ENCODE measurements around the gene CA14. TPM values are rescaled to one million over a fixed set of nuclear protein-coding genes. Genes with fewer than 3 reads are reported as not detected.
"Not testable (repeated sequence)": the region's sequence is repeated elsewhere in the genome, so short reads cannot be mapped to it uniquely, and the experiment has no call there.

The CA14 gene
- total RNA-seq, 2 experiments from 2014 or later = not detected

DNA sequence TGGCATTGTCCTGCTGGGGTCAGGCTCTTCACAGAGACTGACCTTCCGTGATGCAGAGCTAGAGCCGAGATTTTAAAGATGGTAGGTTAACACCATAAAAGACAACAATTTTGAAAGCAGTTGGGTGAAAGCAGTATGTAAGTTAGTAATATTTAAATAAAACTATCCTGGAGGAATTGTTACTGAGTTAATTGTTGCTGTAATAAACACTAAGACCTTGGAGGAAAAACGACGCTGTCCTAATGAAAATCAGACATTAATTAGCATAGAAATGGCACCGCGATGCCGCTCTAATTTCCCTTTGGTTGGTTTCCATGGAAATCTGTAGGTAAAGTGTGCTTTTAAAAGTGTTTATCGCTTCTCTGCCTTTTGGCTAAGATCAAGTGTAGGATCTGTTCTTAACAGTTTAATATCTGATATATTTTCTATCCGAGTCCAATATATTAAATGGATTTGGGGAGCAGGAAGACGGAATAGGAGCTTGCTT, 20.9 kb upstream of the CA14 start:
- no peaks in the 10 kb centered on the region for H3K9me3 Mint-ChIP-seq (ENCODE audit: insufficient read depth)
- no peak overlapping the region for H3K4me3 Mint-ChIP-seq
- H3K36me3 Mint-ChIP-seq (ENCODE audit: low read depth) = peaks cover 15% of the 10 kb centered on the region
- H3K27ac Mint-ChIP-seq = no peak overlapping the region
- no peak for DNase-seq
- peaks cover 20% of the 10 kb centered on the region for H3K4me1 Mint-ChIP-seq (ENCODE audit: low read depth)
- peaks cover 7% of the 10 kb centered on the region for H3K27me3 Mint-ChIP-seq (ENCODE audit: low read depth)
- ATAC-seq = no peak
- ChIA-PET CTCF (interaction anchor here (1.5 kb wide), 1 partner anchor 19 kb away, joined by 6 read pairs; no protein-coding TSS in a partner anchor), POLR2A (interaction anchor here (0.6 to 1.8 kb wide), 6 partner anchors 9 to 349 kb away, joined by 3 to 8 read pairs (median 4); partner anchors contain the start of genes APH1A and CA14)

DNA sequence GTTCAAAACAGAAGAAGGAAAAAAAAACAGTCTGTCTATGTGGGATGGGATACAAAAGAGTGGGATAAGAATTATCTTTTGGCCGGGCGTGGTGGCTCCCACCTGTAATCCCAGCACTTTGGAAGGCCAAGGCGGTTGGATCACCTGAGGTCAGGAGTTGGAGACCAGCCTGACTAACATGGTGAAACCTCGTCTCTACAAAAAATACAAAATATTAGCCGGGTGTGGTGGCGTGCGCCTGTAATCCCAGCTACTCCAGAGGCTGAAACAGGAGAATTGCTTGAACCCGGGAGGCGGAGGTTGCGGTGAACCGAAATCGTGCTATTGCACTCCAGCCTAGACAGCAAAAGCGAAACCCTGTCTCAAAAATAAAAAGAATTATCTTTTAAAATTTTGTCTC, 20.4 kb upstream of the CA14 start:
- ChIA-PET POLR2A (interaction anchor here (0.6 to 1.5 kb wide), 4 partner anchors 20 to 349 kb away, joined by 3 to 5 read pairs (median 3); partner anchors contain the start of gene CA14), CTCF (interaction anchor here (1.5 kb wide), 1 partner anchor 19 kb away, joined by 6 read pairs; no protein-coding TSS in a partner anchor)
- ATAC-seq; DNase-seq; H3K9me3 Mint-ChIP-seq (ENCODE audit: insufficient read depth); H3K27me3 Mint-ChIP-seq (ENCODE audit: low read depth); H3K27ac Mint-ChIP-seq: not testable (repeated sequence)
- peaks cover 18% of the 10 kb centered on the region for H3K4me1 Mint-ChIP-seq (ENCODE audit: low read depth)
- H3K4me3 Mint-ChIP-seq = peak overlapping the region; percentile 31
- peaks cover 13% of the 10 kb centered on the region for H3K36me3 Mint-ChIP-seq (ENCODE audit: low read depth)

DNA sequence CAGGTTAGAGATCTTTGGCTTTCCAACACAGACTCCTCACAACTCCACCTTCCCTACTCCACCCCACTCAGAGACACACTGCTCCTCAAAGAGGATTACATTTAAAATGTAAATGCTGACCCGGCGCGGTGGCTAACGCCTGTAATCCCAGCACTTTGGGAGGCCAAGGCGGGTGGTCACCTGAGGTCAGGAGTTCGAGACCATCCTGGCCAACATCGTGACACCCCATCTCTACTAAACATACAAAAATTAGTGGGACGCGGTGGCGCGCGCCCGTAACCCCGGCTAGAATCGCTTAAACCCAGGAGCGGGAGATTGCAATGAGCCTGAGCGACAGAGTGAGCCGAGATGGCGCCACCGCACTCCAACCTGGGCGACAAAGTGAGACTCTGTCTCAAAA, 19.8 kb upstream of the CA14 start:
- H3K4me3 Mint-ChIP-seq = peak overlapping the region; percentile 31
- CTCF ChIA-PET = interaction anchor here (1.5 kb wide), 1 partner anchor 18 kb away, joined by 6 read pairs; no protein-coding TSS in a partner anchor
- no peak for ATAC-seq
- POLR2A ChIA-PET = interaction anchor here (0.6 to 1.5 kb wide), 2 partner anchors 312 to 350 kb away, joined by 3 to 5 read pairs; a partner anchor contains a TSS
- H3K36me3 Mint-ChIP-seq (ENCODE audit: low read depth) = peaks cover 13% of the 10 kb centered on the region
- H3K4me1 Mint-ChIP-seq (ENCODE audit: low read depth) = peaks cover 16% of the 10 kb centered on the region
- no peak overlapping the region for H3K27ac Mint-ChIP-seq
- no peaks in the 10 kb centered on the region for H3K9me3 Mint-ChIP-seq (ENCODE audit: insufficient read depth)
- DNase-seq = no peak
- H3K27me3 Mint-ChIP-seq (ENCODE audit: low read depth) = peaks cover 7% of the 10 kb centered on the region

DNA sequence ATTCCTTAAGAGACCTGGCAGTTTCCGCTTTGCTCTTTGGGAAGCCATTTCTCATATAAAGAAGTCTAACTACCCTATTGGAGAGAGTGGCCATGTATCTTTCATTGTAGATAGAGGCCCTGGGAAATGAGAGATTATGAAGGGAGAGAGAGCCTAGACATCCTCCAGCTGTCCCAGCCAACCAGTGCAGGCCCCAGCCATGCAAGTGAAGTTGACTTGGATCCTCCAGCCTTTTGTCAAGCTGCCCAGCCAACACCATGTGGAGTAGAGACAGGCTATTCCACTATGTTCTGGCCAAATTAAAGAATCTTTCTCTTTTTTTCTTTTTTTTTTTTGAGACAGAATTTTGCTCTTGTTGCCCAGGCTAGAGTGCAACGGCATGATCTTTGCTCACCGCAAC, 14.6 kb upstream of the CA14 start:
- DNase-seq (no peak), ATAC-seq (no peak)
- ChIA-PET POLR2A (no interaction called here), CTCF (no interaction called here)
- H3K4me1 Mint-ChIP-seq (ENCODE audit: low read depth) = no peaks in the 10 kb centered on the region
- peaks cover 9% of the 10 kb centered on the region for H3K27me3 Mint-ChIP-seq (ENCODE audit: low read depth)
- no peaks in the 10 kb centered on the region for H3K9me3 Mint-ChIP-seq (ENCODE audit: insufficient read depth)
- H3K27ac Mint-ChIP-seq = no peak overlapping the region
- no peaks in the 10 kb centered on the region for H3K36me3 Mint-ChIP-seq (ENCODE audit: low read depth)
- H3K4me3 Mint-ChIP-seq = no peak overlapping the region

DNA sequence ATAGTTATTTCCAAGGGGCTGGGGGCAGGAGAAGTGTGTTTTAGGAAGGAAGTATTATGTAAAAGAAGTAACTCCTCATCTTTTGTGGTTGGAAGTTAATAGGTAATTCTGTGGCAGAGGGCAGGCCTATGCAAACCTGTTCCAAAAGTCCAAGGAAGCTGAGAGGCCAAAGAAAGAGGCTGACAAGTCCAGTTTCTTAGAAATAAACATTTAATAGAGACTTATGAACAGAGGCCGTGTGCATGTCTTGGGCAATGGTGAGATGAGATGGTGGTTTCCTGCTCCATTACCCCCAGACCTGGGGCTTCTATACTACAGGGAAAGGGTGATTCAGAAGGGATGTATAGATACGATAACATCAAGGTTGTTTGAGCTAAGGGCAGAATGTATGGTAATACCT, 7.6 kb upstream of the CA14 start:
- DNase-seq = no peak
- Mint-ChIP-seq H3K4me1 (ENCODE audit: low read depth) (no peaks in the 10 kb centered on the region), H3K27ac (no peak overlapping the region), H3K36me3 (ENCODE audit: low read depth) (no peaks in the 10 kb centered on the region), H3K4me3 (no peak overlapping the region), H3K9me3 (ENCODE audit: insufficient read depth) (no peaks in the 10 kb centered on the region), H3K27me3 (ENCODE audit: low read depth) (peaks cover 8% of the 10 kb centered on the region)
- ATAC-seq = no peak
- POLR2A ChIA-PET = no interaction called here
- CTCF ChIA-PET = no interaction called here

DNA sequence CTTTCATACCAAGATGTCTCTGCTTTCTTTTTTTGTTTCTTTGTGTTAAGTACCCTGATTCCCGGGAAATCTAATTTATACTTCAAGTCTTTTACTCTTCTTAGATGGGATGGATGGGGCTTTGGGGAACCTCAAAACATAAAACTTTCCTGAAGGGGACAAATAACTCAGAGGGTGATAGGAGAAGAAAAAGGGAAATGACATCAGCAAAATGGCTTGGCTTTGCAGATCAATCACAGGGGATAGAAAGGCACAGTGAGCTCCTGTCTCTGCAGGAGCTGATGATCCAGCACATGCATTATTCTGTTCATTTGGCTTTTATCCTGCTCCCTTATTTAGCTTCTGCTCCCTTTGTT, 1.4 kb upstream of the CA14 start:
- no peak overlapping the region for H3K27ac Mint-ChIP-seq
- ATAC-seq = no peak
- peak overlapping the region; percentile 48 for H3K4me3 Mint-ChIP-seq
- no peaks in the 10 kb centered on the region for H3K9me3 Mint-ChIP-seq (ENCODE audit: insufficient read depth)
- H3K36me3 Mint-ChIP-seq (ENCODE audit: low read depth) = no peaks in the 10 kb centered on the region
- ChIA-PET POLR2A (interaction anchor here (1.0 to 1.6 kb wide), 4 partner anchors 13 to 305 kb away, joined by 3 to 7 read pairs (median 4); partner anchors contain the start of gene APH1A), CTCF (interaction anchor here (0.7 to 6.2 kb wide), 50 partner anchors 9 to 740 kb away, joined by 3 to 92 read pairs (median 5); partner anchors contain the start of genes APH1A, C1orf54, CIART and FALEC)
- H3K27me3 Mint-ChIP-seq (ENCODE audit: low read depth) = peaks cover 50% of the 10 kb centered on the region
- DNase-seq = no peak
- H3K4me1 Mint-ChIP-seq (ENCODE audit: low read depth) = peaks cover 24% of the 10 kb centered on the region

DNA sequence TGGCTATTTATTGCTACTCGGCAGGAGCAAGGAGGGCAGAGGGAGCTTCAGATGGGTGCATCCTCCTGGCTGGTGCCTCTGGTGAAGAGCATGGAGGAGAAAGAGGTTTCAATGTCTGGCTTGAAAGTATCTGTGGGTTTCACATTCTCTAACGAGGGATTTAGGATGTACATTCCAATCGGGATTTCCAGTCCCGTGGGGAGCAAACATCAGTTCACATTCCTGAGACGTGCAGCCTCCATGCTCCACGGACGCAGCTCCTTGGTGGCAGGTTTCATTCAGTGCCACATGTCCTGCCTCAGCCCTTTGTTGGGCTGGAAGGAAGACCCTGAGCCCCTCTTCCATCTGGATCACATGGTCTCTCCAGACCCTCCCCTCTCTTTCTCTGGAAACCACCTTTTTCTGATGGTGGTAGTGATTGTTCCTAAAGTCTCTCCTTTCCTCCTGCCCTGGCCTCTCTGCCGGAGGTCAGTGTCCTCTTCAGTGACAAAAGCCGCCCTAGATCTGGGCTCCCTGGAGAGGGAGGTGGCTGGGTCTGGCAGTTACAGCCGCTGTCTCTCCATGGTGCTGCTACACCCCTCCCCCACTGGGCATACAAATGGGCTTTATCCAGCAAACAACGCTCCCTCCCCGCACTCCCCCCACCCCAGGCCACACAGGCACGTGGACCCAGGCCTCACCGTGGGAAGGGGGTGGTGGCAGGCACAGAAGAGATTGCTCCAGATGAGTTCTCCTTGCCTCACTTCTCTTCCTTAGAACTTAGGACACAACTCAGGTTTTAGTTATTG, 826 bp upstream of the CA14 start:
- Mint-ChIP-seq H3K9me3 (ENCODE audit: insufficient read depth) (no peaks in the 10 kb centered on the region), H3K27ac (no peak overlapping the region), H3K4me1 (ENCODE audit: low read depth) (peaks cover 24% of the 10 kb centered on the region), H3K27me3 (ENCODE audit: low read depth) (peaks cover 48% of the 10 kb centered on the region), H3K4me3 (no peak overlapping the region), H3K36me3 (ENCODE audit: low read depth) (no peaks in the 10 kb centered on the region)
- ChIA-PET CTCF (interaction anchor here (0.7 to 6.2 kb wide), 45 partner anchors 9 to 739 kb away, joined by 3 to 92 read pairs (median 6); partner anchors contain the start of genes APH1A, C1orf54, CIART and FALEC), POLR2A (interaction anchor here (1.0 to 1.6 kb wide), 5 partner anchors 12 to 304 kb away, joined by 3 to 7 read pairs (median 3); partner anchors contain the start of gene APH1A)
- DNase-seq (no peak), ATAC-seq (no peak)

DNA sequence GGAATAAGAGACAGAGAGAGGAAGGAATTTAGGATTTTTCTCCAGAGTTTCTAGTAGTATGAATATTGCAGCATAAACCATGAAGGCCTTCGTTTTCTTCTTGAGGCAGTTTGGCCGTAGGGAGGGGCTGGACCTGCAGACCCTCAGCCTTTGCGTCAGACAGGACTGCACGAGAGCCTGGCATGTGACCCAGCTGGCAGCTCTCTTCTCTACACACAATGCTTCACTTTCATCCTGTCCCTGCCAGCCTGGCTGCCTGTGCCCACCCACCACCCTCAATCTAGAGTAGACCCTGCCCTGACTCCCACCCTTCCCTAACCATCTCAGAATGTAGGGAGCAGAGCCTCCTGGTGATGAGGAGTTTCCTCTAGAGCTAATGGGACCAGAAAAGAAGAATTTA, 1.6 kb downstream of the CA14 start:
- Mint-ChIP-seq H3K9me3 (ENCODE audit: insufficient read depth) (no peaks in the 10 kb centered on the region), H3K4me3 (no peak overlapping the region), H3K4me1 (ENCODE audit: low read depth) (peaks cover 26% of the 10 kb centered on the region), H3K27ac (no peak overlapping the region), H3K27me3 (ENCODE audit: low read depth) (peaks cover 45% of the 10 kb centered on the region), H3K36me3 (ENCODE audit: low read depth) (no peaks in the 10 kb centered on the region)
- no peak for ATAC-seq
- POLR2A ChIA-PET = interaction anchor here (1.0 kb wide), 1 partner anchor 275 kb away, joined by 3 read pairs; no protein-coding TSS in a partner anchor
- CTCF ChIA-PET = interaction anchor here (6.2 kb wide), 1 partner anchor 21 kb away, joined by 92 read pairs; the partner anchor contains the start of gene CIART
- no peak for DNase-seq

DNA sequence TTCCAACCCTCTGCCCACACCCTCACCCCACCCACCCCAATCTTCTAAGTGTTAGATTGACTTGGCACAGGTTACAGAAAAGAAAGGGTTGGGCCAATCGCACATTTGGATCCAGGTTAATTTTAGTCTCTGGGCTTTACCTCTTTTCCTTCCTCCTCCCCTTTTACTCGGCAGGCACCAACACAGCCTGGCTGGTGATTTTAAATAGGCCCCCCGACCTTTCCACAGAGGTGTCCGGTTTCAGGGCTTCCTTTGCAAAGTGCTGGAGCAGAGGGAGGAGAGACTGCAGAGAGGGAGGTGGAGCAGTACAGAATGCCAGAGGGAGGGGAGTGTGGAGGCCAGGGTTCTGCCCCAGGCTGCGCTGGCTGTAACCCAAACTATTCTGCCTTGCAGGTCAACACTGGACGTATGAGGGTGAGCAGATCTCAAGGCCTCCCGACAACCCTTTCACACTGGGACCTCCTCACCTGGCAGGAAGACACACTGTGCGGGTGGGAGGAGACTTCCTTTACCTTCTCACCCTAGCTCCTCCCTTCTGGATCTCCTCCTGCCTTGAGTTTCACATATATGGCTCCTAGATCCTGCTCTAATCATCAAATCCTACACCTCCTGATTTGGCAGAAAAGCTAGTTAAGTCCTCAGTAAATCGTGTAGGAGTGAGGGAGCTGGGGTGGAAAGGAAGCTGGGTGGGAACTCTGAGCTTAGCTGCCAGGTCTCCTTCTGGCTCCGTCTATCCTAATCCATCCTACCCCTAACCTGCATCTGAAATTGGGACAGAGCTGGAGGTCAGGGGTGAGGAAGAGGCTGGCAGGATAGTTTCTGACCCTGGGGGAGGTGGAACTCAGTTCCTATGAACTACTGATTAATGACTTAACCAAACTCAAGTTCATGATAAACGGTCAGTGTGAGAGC, 2.4 kb downstream of the CA14 start:
- Mint-ChIP-seq H3K27me3 (ENCODE audit: low read depth) (peaks cover 45% of the 10 kb centered on the region), H3K4me1 (ENCODE audit: low read depth) (peaks cover 26% of the 10 kb centered on the region), H3K9me3 (ENCODE audit: insufficient read depth) (no peaks in the 10 kb centered on the region), H3K27ac (no peak overlapping the region), H3K36me3 (ENCODE audit: low read depth) (peaks cover 7% of the 10 kb centered on the region), H3K4me3 (no peak overlapping the region)
- CTCF ChIA-PET = interaction anchor here (1.1 to 1.5 kb wide), 2 partner anchors 9 to 21 kb away, joined by 3 to 4 read pairs; partner anchors contain the start of gene APH1A
- no peak for ATAC-seq
- POLR2A ChIA-PET = interaction anchor here (0.5 to 0.6 kb wide), 2 partner anchors 220 to 645 kb away, joined by 3 read pairs; no protein-coding TSS in a partner anchor
- no peak for DNase-seq

DNA sequence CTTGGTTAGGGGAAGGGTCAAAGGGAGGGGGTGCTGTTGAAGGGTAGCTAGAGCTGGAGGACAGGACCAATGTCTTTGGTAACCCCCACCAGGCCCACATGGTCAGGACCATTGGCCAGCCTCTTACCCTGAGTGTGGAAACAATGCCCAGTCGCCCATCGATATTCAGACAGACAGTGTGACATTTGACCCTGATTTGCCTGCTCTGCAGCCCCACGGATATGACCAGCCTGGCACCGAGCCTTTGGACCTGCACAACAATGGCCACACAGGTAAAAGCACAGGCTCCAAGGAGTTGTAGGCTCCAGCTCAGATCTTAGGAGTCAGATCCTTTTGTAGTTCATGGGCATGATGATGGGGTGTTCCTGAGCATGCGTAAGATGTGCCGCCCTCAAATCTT, 3.8 kb downstream of the CA14 start:
- no peaks in the 10 kb centered on the region for H3K9me3 Mint-ChIP-seq (ENCODE audit: insufficient read depth)
- ATAC-seq = no peak
- no peak for DNase-seq
- H3K27me3 Mint-ChIP-seq (ENCODE audit: low read depth) = peaks cover 40% of the 10 kb centered on the region
- no peak overlapping the region for H3K27ac Mint-ChIP-seq
- H3K4me3 Mint-ChIP-seq = no peak overlapping the region
- CTCF ChIA-PET = interaction anchor here (1.3 to 2.4 kb wide), 2 partner anchors 20 to 271 kb away, joined by 3 to 9 read pairs; no protein-coding TSS in a partner anchor
- peaks cover 25% of the 10 kb centered on the region for H3K4me1 Mint-ChIP-seq (ENCODE audit: low read depth)
- H3K36me3 Mint-ChIP-seq (ENCODE audit: low read depth) = peaks cover 20% of the 10 kb centered on the region
- POLR2A ChIA-PET = interaction anchor here (0.6 kb wide), 1 partner anchor 100 kb away, joined by 3 read pairs; no protein-coding TSS in a partner anchor

Data from activated CD8-positive, alpha-beta T cell treated with anti-CD3 and anti-CD28 coated beads, Interleukin-2, amount 10 ng/mL, durations not matched to agents 7 days and 5 days (primary cell).